ENCODE data around the gene PRPF19. TPM values are rescaled to one million over a fixed set of nuclear protein-coding genes. Genes with fewer than 3 reads are reported as not detected.
A peak's percentile ranks its signal among the peaks of the same experiment; 100 is the strongest.

PRPF19 gene
- total and polyA plus RNA-seq, 10 of the 15 experiments (the other 5 are each of a cell fraction or from before 2014, with no cell fraction given) = 8.7 to 170 (median 61.3) TPM

- in situ Hi-C loops (cut with MboI) (no loop called here), intact Hi-C loops (cut with micrococcal nuclease; ENCODE audit: unreplicated experiment) (no loop called here)
- no TSS peak for BruUV-seq (replicated peaks)
- ATAC-seq = no peak
- Histone ChIP-seq H3K4me1 (ENCODE audit: control insufficient read depth, insufficient read depth, low read length) (peaks cover 34% of the 10 kb centered on the region), H2AFZ (ENCODE audit: control insufficient read depth, low read depth, low read length) (no peak overlapping the region), H3K9me3 (replicated peaks; ENCODE audit: control insufficient read depth, insufficient read depth, low read length) (no peaks in the 10 kb centered on the region), H4K20me1 (ENCODE audit: control insufficient read depth, insufficient read depth) (no peaks in the 10 kb centered on the region), H3K4me3 (no peak overlapping the region), H3K27me3 (replicated peaks in 1 of 2; ENCODE audit: control insufficient read depth in 2 of 2, insufficient read depth in 2 of 2, low read length in 1 of 2) (no peaks in the 10 kb centered on the region), H3K36me3 (ENCODE audit: control insufficient read depth in 2 of 2, insufficient read depth in 2 of 2, low read length in 1 of 2) (peaks cover 17 to 21% of the 10 kb centered on the region in 2 experiments), H3K4me2 (ENCODE audit: control insufficient read depth, insufficient read depth) (no peak overlapping the region), H3K9ac (ENCODE audit: control insufficient read depth, insufficient read depth, low read length) (no peak overlapping the region), H3K79me2 (ENCODE audit: control insufficient read depth, insufficient read depth, low read length) (peaks cover 19% of the 10 kb centered on the region), H3K27ac (ENCODE audit: control insufficient read depth, insufficient read depth) (no peak overlapping the region)
- ChIA-PET SMC1A (ENCODE audit: uncharacterized antibody, unreplicated experiment) (interaction anchor here (1.3 kb wide), 2 partner anchors 10 to 48 kb away, joined by 3 to 4 read pairs; no protein-coding TSS in a partner anchor), POLR2A (no interaction called here), RAD21 (ENCODE audit: unreplicated experiment) (no interaction called here), CTCF (no interaction called here)
- no peak for DNase-seq (ENCODE audit: low read depth, low spot score)
- 0 out of 2 replicates have a peak, but pooled peaks have one; percentile 24 for TF ChIP-seq POLR2A (IDR thresholded peaks at IDR 0.05; ENCODE audit: low read depth, low read length)
- TF ChIP-seq CBX5 (IDR thresholded peaks at IDR 0.05; ENCODE audit: low read depth) = no peak
- no peak for FAIRE-seq
- 93% methylated on average over 13 of the region's 23 CpGs for WGBS (ENCODE audit: insufficient coverage, insufficient replicate concordance, low lambda C conversion rate, missing lambda C conversion rate)
Observed at GRCh38 chr11:60921777-60922335, 15.5 kb upstream of the PRPF19 start.

GRCh38 chr11:60921259-60921658, 14.9 kb upstream of the PRPF19 start:
- peaks cover 25% of the 10 kb centered on the region for H3K79me2 ChIP-seq (ENCODE audit: control insufficient read depth, insufficient read depth, low read length)
- no peaks in the 10 kb centered on the region for H4K20me1 ChIP-seq (ENCODE audit: control insufficient read depth, insufficient read depth)
- in situ Hi-C loops (cut with MboI) = no loop called here
- SMC1A ChIA-PET (ENCODE audit: uncharacterized antibody, unreplicated experiment) = interaction anchor here (1.3 kb wide), 2 partner anchors 9 to 48 kb away, joined by 3 to 4 read pairs; no protein-coding TSS in a partner anchor
- H3K27me3 ChIP-seq (replicated peaks in 1 of 2; ENCODE audit: control insufficient read depth in 2 of 2, insufficient read depth in 2 of 2, low read length in 1 of 2) = no peaks in the 10 kb centered on the region
- TF ChIP-seq GATAD2B (conservative IDR thresholded peaks at IDR 0.05; ENCODE audit: low read depth) (no peak), ZNF274 (IDR thresholded peaks at IDR 0.05; ENCODE audit: insufficient read depth, insufficient read length) (no peak), RB1 (IDR thresholded peaks at IDR 0.05; ENCODE audit: borderline replicate concordance) (no peak), KLF5 (IDR thresholded peaks at IDR 0.05; ENCODE audit: partially characterized antibody) (no peak), DPF2 (IDR thresholded peaks at IDR 0.05) (no peak), MYC (IDR thresholded peaks at IDR 0.05; ENCODE audit: insufficient read depth, insufficient read length, insufficient replicate concordance, low read length, severe bottlenecking) (no peak), IKZF1 (conservative IDR thresholded peaks at IDR 0.05) (no peak)
- ATAC-seq (no peak), FAIRE-seq (no peak), DNase-seq (ENCODE audit: low read depth, low spot score) (no peak)
- H3K4me1 ChIP-seq (ENCODE audit: control insufficient read depth, insufficient read depth, low read length) = peaks cover 40% of the 10 kb centered on the region
- RAD21 ChIA-PET (ENCODE audit: unreplicated experiment) = no interaction called here
- H3K36me3 ChIP-seq (ENCODE audit: control insufficient read depth in 2 of 2, insufficient read depth in 2 of 2, low read length in 1 of 2) = peaks cover 17 to 21% of the 10 kb centered on the region in 2 experiments
- no peak overlapping the region for H3K27ac ChIP-seq (ENCODE audit: control insufficient read depth, insufficient read depth)
- no peak overlapping the region for H2AFZ ChIP-seq (ENCODE audit: control insufficient read depth, low read depth, low read length)
- intact Hi-C loops (cut with micrococcal nuclease; ENCODE audit: unreplicated experiment) = no loop called here
- no TSS peak for BruUV-seq (replicated peaks)
- CTCF ChIA-PET = no interaction called here
- H3K4me2 ChIP-seq (ENCODE audit: control insufficient read depth, insufficient read depth) = no peak overlapping the region
- H3K9me3 ChIP-seq (replicated peaks; ENCODE audit: control insufficient read depth, insufficient read depth, low read length) = no peaks in the 10 kb centered on the region
- no peak overlapping the region for H3K9ac ChIP-seq (ENCODE audit: control insufficient read depth, insufficient read depth, low read length)
- H3K4me3 ChIP-seq = no peak overlapping the region
- WGBS (ENCODE audit: insufficient coverage, insufficient replicate concordance, low lambda C conversion rate, missing lambda C conversion rate) = 97% methylated on average over 11 of the region's 11 CpGs
- POLR2A ChIA-PET = no interaction called here

Measured in GM12878 (cell line).